Esophagus muscularis mucosa (tissue), 4 donors: ENCODE data around the gene GNGT1. TPM values are rescaled to one million over a fixed set of nuclear protein-coding genes. Genes with fewer than 3 reads are reported as not detected.

ENCODE experiments used
- DNase-seq: peaks from one replicate; pipeline ENCODE4 v3.0.0-alpha.2; 2017; ENCODE audit errors: extremely low spot score
- H3K27ac ChIP-seq, 4 donors: fragments of 200-600 bp; sonication (generic); replicated peaks in 1 of 4; 1 replicate in 3 of 4; 2 replicates in 1 of 4; pipeline ENCODE4 v1.5.1; 2016 to 2019; ENCODE audit warnings: mild to moderate bottlenecking in 1 of 4
- H3K27me3 ChIP-seq, 4 donors: fragments of 200-600 bp; sonication (generic); one replicate each; pipeline versions ENCODE4 v1.5.1 to v1.6.0; 2016 to 2019
- H3K36me3 ChIP-seq, 4 donors: fragments of 200-600 bp; sonication (generic); one replicate each; pipeline ENCODE4 v1.5.1; 2016 to 2019
- H3K4me1 ChIP-seq, 4 donors: fragments of 200-600 bp; sonication (generic); one replicate each; pipeline ENCODE4 v1.5.1; 2016 to 2019
- H3K4me3 ChIP-seq, 4 donors: fragments of 200-600 bp; sonication (generic); 1 replicate in 2 of 4; 2 replicates in 2 of 4; pipeline ENCODE4 v1.5.1; 2016 to 2019; ENCODE audit warnings: mild to moderate bottlenecking in 4 of 4, moderate library complexity in 1 of 4
- H3K9me3 ChIP-seq, 4 donors: fragments of 200-600 bp; sonication (generic); 1 replicate in 3 of 4; 2 replicates in 1 of 4; pipeline ENCODE4 v1.5.1; 2016 to 2019
- EP300 ChIP-seq: sonication (generic); formaldehyde crosslinking; IDR thresholded peaks from one replicate; pipeline ENCODE4 v1.6.1; 2017; ENCODE audit warnings: antibody characterized with exemption
- POLR2A ChIP-seq: fragments of 450-650 bp; IDR thresholded peaks from one replicate; pipeline ENCODE4 v1.6.1; 2017; ENCODE audit warnings: antibody characterized with exemption, moderate library complexity, mild to moderate bottlenecking, low read depth
- POLR2AphosphoS5 ChIP-seq, 2 donors: sonication (generic); formaldehyde crosslinking; IDR thresholded peaks; one replicate each; pipeline ENCODE4 v1.6.1; 2017; ENCODE audit warnings: antibody characterized with exemption in 2 of 2
- WGBS: methylation state at CpG from one replicate; pipeline ENCODE4 v1.1.5; 2018; 5-methylcytosine and 5-hydroxymethylcytosine counted together
- intact Hi-C: fragments of 100-400 bp; cut with DNase I; formaldehyde crosslinking; loops from one replicate; pipeline ENCODE4 v1.15.1; 2023
- small RNA-seq, 3 donors: library from RNA; depleted of rRNA; stranded (forward); fragments of <200 nt; gene quantifications; one replicate each; pipeline ENCODE3, GENCODE V24; 2016
- total RNA-seq, 4 donors: library from RNA; depleted of rRNA; stranded (reverse); fragments of >200 nt; gene quantifications; one replicate each; pipeline versions ENCODE4 v1.1.0 to v1.2.1, GENCODE V29; 2016
- TF ChIP-seq, protein P1 (sequence below), 3 experiments: fragments of 200-600 bp in 2 of 3; fragments of 450-650 bp in 1 of 3; sonication (generic) in 2 of 3; IDR thresholded peaks; one replicate each; pipeline ENCODE4 v1.5.1; 2017 to 2019; ENCODE audit warnings: antibody characterized with exemption in 3 of 3, mild to moderate bottlenecking in 2 of 3, moderate library complexity in 1 of 3

The GNGT1 gene
- total RNA-seq, 4 donors from 2014 or later, result not detected

DNA sequence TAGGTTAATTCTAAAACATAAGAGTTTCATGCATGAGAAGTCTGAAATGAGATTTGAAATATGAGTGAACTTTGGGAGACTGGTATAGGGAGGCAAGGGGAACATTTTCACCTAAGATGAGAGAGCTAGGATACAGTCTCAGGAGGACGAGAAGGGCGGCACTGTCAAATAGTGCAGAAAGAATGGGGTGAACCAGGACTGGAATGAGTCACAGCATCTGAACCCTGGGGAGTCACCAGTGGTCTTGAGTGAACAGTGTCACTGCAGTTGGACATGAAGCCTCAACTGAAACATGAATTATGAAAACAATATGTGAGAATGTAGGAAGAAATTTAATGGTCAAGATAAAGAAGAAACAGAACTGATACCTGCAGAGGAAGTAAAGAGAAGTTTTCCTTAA, 48.9 kb downstream of the GNGT1 start:
- TF ChIP-seq, protein P1, sequence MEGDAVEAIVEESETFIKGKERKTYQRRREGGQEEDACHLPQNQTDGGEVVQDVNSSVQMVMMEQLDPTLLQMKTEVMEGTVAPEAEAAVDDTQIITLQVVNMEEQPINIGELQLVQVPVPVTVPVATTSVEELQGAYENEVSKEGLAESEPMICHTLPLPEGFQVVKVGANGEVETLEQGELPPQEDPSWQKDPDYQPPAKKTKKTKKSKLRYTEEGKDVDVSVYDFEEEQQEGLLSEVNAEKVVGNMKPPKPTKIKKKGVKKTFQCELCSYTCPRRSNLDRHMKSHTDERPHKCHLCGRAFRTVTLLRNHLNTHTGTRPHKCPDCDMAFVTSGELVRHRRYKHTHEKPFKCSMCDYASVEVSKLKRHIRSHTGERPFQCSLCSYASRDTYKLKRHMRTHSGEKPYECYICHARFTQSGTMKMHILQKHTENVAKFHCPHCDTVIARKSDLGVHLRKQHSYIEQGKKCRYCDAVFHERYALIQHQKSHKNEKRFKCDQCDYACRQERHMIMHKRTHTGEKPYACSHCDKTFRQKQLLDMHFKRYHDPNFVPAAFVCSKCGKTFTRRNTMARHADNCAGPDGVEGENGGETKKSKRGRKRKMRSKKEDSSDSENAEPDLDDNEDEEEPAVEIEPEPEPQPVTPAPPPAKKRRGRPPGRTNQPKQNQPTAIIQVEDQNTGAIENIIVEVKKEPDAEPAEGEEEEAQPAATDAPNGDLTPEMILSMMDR (IDR thresholded peaks at IDR 0.05), result no peak
- TF ChIP-seq EP300, result no peak
- no peak for TF ChIP-seq POLR2AphosphoS5 (IDR thresholded peaks at IDR 0.05)
- no peak for TF ChIP-seq POLR2A
- 88% methylated on average over 2 of the region's 2 CpGs for WGBS
- no peaks in the 10 kb centered on the region for H3K4me1 ChIP-seq
- no peaks in the 10 kb centered on the region for H3K9me3 ChIP-seq
- H3K27me3 ChIP-seq, result no peaks in the 10 kb centered on the region
- H3K36me3 ChIP-seq, result no peaks in the 10 kb centered on the region
- no peak overlapping the region for H3K27ac ChIP-seq
- intact Hi-C loops, result no loop called here
- H3K4me3 ChIP-seq, result no peak overlapping the region
- no peak for DNase-seq

DNA sequence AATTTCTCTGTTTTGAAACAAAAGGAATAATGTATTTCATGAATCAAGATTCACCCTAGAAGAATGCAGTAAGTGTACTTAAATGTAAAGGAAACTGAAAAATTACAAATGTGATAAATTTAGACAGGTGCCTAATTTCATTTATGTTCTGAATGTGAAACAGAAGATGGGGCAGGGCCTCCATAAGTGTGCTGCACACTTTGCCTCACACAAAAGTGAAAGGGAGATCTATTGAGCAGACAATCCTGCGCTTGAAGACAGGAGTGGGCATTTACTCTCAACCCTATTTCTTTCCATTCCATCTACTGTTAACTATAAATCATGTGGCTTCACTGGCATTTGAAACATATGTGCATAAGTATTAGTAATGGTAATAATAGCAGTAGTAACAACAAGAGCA, 51.4 kb downstream of the GNGT1 start:
- no peak for DNase-seq
- Histone ChIP-seq H3K27ac (no peak overlapping the region), H3K4me1 (no peaks in the 10 kb centered on the region), H3K36me3 (no peaks in the 10 kb centered on the region), H3K4me3 (no peak overlapping the region), H3K9me3 (no peaks in the 10 kb centered on the region), H3K27me3 (no peaks in the 10 kb centered on the region)
- intact Hi-C loops, result no loop called here
- 86% methylated on average over 1 of the region's 1 CpG for WGBS
- TF ChIP-seq, protein P1 (IDR thresholded peaks at IDR 0.05), result no peak
- no peak for TF ChIP-seq EP300
- TF ChIP-seq POLR2AphosphoS5 (IDR thresholded peaks at IDR 0.05), result no peak
- TF ChIP-seq POLR2A, result no peak

DNA sequence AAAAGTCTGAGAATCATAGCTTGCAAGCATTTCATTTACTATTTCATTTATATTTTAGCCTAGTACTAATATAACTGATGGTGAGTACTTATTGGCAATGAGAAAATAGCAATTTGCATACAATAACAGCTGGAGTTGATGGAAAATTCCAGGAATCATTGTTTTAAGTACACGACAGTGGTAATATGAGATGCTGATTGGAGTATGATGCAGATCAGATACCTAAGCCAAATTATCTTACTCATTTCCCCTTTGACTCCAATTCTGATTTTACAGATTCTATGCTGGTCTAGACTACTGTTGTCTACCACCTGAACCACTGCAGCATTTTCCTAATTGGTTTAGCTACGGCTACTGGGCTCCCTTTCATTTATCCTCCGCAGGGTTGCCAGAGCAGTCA, 51.8 kb downstream of the GNGT1 start:
- DNase-seq, result no peak
- H3K27me3 ChIP-seq, result no peaks in the 10 kb centered on the region
- H3K36me3 ChIP-seq, result no peaks in the 10 kb centered on the region
- no peak overlapping the region for H3K27ac ChIP-seq
- 79% methylated on average over 3 of the region's 3 CpGs for WGBS
- no peaks in the 10 kb centered on the region for H3K9me3 ChIP-seq
- H3K4me1 ChIP-seq, result no peaks in the 10 kb centered on the region
- H3K4me3 ChIP-seq, result no peak overlapping the region
- TF ChIP-seq, protein P1 (IDR thresholded peaks at IDR 0.05), result no peak
- no peak for TF ChIP-seq EP300
- TF ChIP-seq POLR2A, result no peak
- no peak for TF ChIP-seq POLR2AphosphoS5 (IDR thresholded peaks at IDR 0.05)
- intact Hi-C loops, result no loop called here

DNA sequence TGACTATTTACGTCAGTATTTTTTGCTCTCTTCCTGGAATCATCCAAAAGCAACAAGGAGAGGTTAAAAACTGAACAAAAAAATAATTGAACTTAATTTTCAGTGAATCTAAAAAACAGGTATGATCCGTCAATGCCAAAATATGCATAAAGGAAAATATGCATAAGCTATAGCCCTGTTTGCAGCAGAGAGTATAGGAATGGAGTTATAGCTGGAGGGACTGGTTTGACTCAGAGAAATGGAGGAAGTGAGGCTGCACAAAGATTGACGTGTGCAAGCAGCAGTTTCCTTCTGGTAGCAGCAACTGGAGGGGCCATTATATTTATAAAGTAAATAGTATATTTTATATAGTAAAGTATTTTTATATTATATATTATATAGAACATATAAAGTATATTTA, 52.3 kb downstream of the GNGT1 start:
- DNase-seq, result no peak
- 75% methylated on average over 3 of the region's 3 CpGs for WGBS
- no peaks in the 10 kb centered on the region for H3K27me3 ChIP-seq
- no peaks in the 10 kb centered on the region for H3K36me3 ChIP-seq
- no peak overlapping the region for H3K4me3 ChIP-seq
- no peaks in the 10 kb centered on the region for H3K9me3 ChIP-seq
- intact Hi-C loops, result no loop called here
- TF ChIP-seq, protein P1 (IDR thresholded peaks at IDR 0.05), result no peak
- TF ChIP-seq POLR2A (no peak), POLR2AphosphoS5 (IDR thresholded peaks at IDR 0.05) (no peak), EP300 (no peak)
- no peaks in the 10 kb centered on the region for H3K4me1 ChIP-seq
- no peak overlapping the region for H3K27ac ChIP-seq

Small RNA genes lying within 50 kb of the gene (small RNA-seq; reads per million reads assigned to genes)
- gene AC002076.2, result 0 reads per million in 3 donors

Other genes starting within 250 kb of the GNGT1 start
- 1 to 10 TPM in 3 of 4 donors, not detected in 1; 1.9 to 3.2 (median 2.3) TPM for gene TFPI2, start 15.8 kb upstream of the GNGT1 start, total RNA-seq
- gene GNG11, start 15.2 kb downstream of the GNGT1 start, total RNA-seq, result 10 to 100 TPM; 19.9 to 26.0 (median 22.3) TPM
- 10 to 100 TPM; 10.5 to 15.8 (median 12.6) TPM for gene BET1, start 97.8 kb downstream of the GNGT1 start, total RNA-seq